Stimulated activated CD8-positive, alpha-beta memory T cell treated with anti-CD3 and anti-CD28 coated beads, Interleukin-7, amount 100 ng/mL, for 1 hour (primary cell): ENCODE data around the gene PLCG2.
"Not testable (repeated sequence)": the region's sequence is repeated elsewhere in the genome, so short reads cannot be mapped to it uniquely, and the experiment has no call there.

ENCODE experiments used
- DNase-seq, 2 donors: peaks; one replicate each; pipeline ENCODE4 v3.0.0-alpha.2; 2020; ENCODE audit warnings: low read depth in 2 of 2

PLCG2 gene

DNA sequence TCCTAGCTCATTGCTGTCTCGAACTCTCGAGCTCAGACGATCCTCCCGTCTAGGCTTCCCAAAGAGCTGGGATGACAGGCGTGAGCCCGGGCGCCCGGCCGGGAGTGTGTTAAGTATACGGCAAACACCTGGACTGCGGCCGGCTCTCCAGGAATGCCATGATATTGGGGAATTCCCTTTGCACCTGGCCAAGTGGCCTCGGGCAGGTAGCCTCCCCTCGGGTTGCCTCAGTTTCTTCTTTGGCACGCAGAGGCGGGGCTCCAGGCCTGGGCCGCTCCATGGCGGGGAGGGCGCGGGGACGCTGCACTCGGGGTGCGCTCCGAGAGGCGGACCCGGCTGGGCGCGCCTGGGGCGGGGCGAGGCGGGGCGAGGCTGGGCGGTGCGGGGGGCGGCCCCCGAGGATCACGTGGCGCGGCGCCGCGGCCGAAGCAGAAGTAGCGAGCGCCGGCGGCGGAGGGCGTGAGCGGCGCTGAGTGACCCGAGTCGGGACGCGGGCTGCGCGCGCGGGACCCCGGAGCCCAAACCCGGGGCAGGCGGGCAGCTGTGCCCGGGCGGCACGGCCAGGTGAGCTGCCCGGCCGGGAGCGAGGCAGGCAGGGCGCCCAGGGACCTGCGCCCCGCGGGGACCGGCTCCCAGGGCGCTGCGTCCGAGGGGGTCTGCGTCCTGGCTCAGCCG, at the start of gene PLCG2:
PLCG2 (plus strand) TSS at position 431 of the 675 bp plus-strand sequence. CDS start 6,699 bp downstream, outside the sequence.
- DNase-seq = peak; percentile 45 to 53

DNA sequence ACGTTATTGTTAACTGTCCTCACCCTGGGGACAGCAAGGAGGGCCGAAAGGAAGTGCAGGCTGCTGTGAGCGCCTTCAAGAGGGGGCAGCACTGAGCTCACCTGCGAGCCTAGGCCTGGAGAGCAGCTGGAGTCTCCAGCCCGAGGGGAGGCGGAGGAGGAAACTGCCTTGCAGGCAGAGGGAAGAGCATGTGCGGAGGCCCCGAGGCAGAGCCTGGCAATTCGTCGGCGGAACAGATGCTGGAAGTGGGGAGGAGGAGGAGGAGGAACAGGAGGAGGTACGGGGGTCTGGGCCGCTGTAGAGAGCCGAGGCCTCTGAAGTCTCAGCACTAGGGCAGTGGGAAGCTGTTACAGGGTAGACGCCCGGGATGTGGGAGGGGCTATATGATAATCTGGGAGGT, 49.6 kb upstream of the PLCG2 start:
- DNase-seq = no peak

- DNase-seq = peak; percentile 8 to 27
Measured at GRCh38 chr16:81730090-81731051, 48.7 kb upstream of the PLCG2 start.

DNA sequence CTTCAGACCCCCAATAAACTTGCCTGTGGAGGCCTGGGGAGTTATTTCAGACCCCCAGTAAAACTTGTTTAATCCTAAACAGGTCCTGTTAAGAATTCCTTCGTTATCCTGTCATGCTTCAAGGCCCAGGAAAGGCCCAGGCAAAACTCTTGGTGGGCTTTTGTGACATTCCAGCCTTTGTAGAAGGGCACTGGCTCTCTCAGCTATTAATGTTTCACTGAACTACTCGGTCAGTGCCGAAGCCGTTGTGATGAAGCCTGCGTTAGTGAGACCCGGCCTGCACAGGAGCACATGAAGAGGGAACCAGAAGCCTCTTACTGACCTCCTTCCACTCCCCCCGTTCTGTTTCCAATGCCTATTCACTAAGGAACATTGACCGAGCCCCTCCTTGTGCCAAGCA, 47.4 kb upstream of the PLCG2 start:
- DNase-seq = no peak

DNA sequence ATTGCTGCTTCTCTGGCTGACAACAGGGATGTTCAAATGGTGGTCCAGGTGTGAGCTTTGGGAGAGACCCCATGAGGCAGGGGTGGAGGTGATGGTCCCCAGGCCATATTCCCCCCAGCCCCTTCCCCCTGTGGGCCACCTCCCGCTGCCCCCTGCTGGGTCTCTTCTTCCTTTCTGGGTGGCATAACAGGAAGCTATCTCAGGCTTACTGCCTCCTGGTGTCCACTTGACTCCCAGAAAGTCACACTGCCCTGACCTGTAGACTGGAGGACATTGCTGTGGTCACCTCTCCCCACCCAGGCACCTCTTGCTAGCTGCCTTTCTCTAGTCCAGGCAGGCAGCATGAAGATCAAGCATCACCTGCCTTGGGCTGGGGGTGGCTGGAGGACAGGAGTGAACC, 46.4 kb upstream of the PLCG2 start:
- no peak for DNase-seq

DNA sequence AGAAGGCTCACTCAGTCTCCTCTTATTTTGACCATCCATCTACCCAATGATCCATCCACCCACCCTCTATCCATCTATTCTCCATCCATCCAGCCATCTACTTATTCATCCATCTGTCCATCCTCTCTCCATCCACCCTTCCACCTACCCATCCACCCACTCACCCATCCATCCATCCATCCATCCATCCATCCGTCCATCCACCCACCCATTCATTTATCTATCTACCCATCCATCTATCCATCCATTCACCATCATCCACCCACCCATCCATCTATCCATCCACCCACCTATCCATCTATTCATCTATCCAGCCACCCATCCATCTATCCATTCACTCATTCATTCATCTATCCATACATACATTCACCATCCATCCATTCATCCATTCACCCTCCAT, 45.8 kb upstream of the PLCG2 start:
- DNase-seq = no peak

- DNase-seq = no peak
Measured at GRCh38 chr16:81734632-81735434, 44.3 kb upstream of the PLCG2 start.

DNA sequence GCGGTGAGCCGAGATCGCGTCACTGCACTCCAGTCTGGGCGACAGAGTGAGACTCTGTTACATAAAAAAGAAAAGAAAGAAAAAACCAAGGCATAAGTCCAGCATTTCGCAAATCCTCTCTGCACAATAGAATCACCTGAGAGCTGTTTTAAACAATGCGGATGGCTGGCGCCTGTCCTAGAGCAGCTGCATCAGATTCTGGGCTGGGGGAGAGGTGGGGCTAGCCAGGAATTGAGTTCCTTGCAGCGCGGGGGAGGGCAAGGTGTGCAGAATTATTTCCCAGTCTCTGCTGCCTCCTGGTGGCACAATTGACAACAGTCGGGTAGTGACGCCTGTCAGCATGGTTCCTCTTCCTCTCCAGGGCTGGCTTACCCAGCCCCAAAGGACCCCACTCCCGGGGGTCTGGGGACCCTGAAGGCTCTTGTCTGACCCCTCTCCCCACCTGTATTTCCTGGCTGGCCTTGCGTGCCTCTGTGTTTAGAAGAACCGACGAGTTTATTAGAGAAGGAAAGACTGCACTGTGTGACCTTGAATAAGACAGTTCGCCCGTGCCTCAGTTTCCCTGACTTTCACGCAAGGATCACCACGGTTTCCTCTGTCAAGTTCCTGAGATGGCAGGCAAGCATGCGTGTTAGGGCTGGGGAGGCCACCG, 41.1 kb upstream of the PLCG2 start:
- peak; percentile 69 to 80 for DNase-seq

DNA sequence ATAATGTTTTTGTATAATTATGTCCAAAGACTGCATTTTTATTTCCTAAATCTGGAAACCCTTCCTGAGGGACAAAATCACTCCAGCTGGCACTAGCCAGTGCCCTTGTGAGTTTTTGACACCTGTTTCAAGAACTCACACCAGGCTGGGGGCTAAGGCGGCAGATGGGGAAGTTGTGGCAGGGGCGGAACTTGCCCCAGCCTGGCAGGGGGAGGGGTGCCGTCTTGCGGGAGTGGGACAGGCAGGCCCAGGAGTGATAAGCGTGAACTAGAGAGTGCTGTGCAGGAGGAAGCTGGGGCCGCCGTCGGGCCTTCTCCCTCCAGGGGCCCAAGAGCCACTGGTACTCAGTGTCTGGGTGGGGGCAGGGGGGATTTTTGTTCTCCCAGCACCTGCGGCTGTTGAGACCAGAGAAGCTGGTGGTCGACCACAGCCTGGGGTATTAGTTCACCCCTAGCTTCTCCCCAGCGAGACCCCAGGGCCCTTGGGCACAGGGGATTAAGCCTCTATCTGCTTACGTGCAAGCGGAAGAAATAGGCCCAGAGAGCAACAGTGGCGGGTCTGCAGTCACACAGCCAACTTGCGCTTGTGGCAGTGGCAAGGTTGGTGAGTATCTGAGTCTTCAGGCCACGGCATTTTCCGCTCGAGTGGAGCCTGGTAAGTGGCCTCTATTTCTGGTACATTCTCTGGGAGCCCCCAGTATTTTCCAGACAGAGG, 40.2 kb upstream of the PLCG2 start:
- DNase-seq = no peak

DNA sequence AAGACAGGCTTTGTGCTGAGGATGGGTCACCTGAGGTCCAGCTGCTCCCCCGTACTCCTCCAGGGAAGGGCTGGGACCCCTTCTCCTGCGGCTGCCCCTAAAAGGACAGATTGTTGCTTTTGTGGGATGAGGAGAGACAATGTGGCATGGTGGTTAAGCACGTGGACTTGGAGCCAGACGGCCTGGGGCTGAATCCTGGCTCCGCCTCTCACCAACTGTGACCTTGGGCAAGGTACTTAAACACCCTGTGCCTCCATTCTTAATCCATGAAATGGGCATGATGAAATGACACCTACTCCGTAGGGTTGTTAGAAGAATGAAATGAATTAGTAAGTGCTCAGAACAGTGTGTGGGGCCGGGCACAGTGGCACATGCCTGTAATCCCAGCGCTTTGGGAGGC, 39.6 kb upstream of the PLCG2 start:
- no peak for DNase-seq

DNA sequence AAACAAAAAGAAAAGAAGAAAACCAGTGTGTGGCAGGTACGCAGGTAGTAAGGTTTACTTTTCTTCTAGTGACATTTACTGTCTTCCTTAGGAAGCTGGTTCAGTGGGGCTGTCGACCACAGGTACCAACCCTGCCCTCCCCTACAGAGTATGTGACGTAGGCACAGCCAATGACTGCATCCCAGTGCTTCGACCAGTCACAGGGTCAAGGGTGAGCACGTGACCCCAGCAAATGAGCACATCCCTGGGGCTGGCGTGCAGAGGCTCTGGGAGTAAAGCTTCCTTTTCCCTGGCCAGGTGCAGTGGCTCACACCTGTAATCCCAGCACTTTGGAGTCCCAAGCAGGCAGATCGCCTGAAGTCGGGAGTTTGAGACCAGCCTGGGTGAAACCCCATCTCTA, 38.9 kb upstream of the PLCG2 start:
- no peak for DNase-seq

DNA sequence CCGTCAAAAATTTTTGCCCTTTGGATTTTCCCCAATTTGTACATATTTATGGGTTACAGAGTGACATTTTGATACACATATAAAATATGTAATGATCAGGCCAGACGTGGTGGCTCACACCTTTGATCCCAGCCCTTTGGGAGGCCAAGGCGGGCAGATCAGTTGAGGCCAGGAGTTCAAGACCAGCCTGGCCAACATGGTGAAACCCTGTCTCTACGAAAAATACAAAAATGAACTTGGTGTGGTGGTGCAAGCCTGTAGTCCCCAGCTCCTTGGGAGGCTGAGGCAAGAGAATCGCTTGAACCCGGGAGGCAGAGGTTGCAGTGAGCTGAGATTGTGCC, 37.7 kb upstream of the PLCG2 start:
- DNase-seq = not testable (repeated sequence)

DNA sequence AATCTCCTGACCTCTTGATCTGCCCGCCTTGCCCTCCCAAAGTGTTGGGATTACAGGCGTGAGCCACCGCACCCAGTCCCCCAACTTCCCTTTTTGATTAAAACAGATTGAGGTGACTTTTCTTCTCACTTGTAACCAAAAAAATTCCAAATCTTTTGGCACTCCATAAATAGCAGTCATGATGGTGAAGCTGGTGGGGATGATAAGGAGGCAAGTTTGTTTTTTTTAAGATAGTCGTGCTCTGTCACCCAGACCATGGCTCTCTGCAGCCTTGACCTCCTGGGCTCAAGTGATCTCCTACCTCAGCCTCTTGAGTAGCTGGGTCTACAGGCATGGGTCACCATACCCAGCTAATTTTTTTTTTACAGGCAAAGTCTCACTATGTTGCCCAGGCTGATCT, 34.7 kb upstream of the PLCG2 start:
- DNase-seq = no peak

- DNase-seq = no peak
Measured at GRCh38 chr16:81744911-81745310, 34.2 kb upstream of the PLCG2 start.

DNA sequence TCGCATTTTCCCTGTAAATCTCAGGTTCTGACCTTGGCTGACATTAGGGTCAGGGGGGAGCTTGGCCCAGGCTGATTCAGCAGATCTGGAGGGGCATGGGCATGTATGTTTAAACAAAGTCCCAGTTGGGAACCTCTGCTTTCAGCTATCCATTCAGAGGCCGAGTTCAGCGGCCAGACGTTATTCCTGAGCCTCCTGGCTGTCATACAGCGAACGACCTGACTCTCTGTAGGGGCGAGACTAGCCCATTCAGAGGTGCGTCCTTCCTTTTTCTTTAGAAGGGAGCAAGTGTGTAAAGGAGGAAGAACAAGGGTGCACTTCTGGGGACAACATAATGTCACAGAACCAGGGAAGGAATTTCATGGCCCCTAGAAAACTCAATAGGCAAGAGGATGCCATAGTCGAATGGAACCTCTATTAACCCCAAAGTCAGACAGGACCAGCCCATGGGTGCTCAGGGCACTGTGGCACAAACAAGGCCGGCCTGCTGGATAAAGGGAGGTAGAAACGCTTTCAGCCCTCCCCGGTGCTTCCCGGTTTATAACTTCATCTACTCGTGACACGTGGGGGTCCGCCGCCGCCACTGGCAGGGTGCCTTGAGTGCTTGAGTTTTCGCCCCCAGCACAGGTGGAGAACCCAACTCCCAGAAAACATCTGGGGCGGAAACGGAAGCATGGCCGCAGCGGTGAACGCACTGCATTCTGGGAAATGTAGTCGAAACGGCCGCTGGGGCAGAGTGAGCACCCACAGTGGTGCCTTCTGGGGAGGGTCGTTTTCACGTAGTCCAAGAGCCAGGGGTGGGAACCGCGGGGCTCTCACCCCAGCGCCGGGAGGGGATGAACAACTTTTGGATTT, 33.2 kb upstream of the PLCG2 start:
- peak; percentile 48 to 56 for DNase-seq

DNA sequence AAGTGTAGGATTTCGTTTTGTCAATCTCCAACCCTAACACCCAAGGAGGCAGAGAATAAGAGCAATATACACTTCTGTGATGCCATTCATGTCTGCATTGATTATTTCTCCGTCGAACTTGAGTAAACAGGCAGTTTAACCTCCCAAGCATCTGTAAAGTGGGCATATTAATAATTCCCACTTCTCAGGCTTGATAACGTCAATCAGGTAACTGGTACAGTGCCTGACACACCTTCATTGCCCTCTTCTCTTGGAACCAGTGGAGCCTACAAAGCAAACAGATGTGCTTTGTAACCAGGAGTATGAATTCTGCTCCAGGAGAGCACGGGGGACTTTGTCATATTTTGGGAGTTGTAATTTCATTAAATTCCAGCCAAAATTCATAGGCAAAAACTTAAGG, 32.5 kb upstream of the PLCG2 start:
- no peak for DNase-seq

DNA sequence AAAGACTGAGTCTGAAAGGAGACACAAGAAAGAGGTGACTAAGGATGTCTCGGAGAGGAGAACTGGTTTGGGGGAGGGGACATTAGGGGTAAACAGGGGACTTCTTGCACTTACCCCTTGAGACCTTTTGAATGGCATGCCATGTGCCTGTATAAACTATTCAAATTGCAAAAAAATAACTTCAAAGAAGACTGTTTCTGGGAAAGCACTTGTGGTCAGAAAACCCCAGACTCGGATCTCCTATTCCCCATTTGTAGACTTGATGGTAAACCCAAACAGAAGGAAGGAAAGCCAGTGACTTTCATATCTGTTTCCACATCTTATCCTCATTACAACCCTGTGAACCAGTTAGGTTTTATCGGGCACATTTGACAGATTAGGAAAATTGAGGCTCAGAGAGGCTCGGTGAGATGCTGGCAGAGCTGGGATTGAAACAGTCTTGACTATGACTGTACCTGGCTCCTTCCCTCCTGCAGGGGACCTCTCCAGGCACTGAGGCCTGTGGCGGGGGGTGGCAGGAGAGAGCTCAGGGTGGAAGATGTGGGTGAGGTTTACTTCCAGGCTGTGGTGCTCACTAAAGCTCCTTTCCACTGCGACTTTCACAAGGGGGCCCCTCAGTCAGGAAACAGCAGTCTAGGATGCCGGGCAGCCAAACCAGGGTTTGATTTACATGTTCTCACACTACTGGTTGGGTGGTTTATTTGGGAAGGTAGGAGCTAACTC, 30.5 kb upstream of the PLCG2 start:
- no peak for DNase-seq

- no peak for DNase-seq
Measured at GRCh38 chr16:81752225-81752875, 26.7 kb upstream of the PLCG2 start.

GRCh38 chr16:81752876-81753227, 26.2 kb upstream of the PLCG2 start:
- no peak for DNase-seq
